Lower leg skin (tissue), 4 donors: ENCODE data around the gene NDUFA12. TPM values are rescaled to one million over a fixed set of nuclear protein-coding genes. Genes with fewer than 3 reads are reported as not detected.

Source experiments
- DNase-seq, 2 donors: peaks; one replicate each; pipeline ENCODE4 v3.0.0-alpha.2; 2019; ENCODE audit warnings: low spot score in 2 of 2
- H3K4me3 ChIP-seq: fragments of 200-600 bp; sonication (generic); 2 replicates; pipeline ENCODE4 v1.5.1; 2017; ENCODE audit warnings: mild to moderate bottlenecking, low read depth; ENCODE audit not compliant: poor library complexity, severe bottlenecking
- CTCF ChIP-seq, 3 donors: fragments of 450-650 bp; IDR thresholded peaks; one replicate each; pipeline ENCODE4 v1.5.1; 2016; ENCODE audit warnings: antibody characterized with exemption in 3 of 3, mild to moderate bottlenecking in 3 of 3, moderate library complexity in 2 of 3
- POLR2A ChIP-seq, 2 donors: fragments of 450-650 bp; IDR thresholded peaks; one replicate each; pipeline ENCODE4 v1.6.1; 2016 to 2017; ENCODE audit warnings: antibody characterized with exemption in 2 of 2, mild to moderate bottlenecking in 1 of 2, moderate library complexity in 1 of 2
- WGBS, 2 donors: methylation state at CpG; one replicate each; pipeline ENCODE4 v1.1.5; 2018; 5-methylcytosine and 5-hydroxymethylcytosine counted together
- intact Hi-C: fragments of 100-400 bp; cut with DNase I; formaldehyde crosslinking; loops from one replicate; pipeline ENCODE4 v1.15.0; 2023; ENCODE audit warnings: low total_unique reads
- total RNA-seq, 4 donors: library from RNA; depleted of rRNA; stranded (reverse); fragments of >200 nt; gene quantifications; one replicate each; pipeline ENCODE4 v1.1.0, GENCODE V29; 2016

The NDUFA12 gene
- total RNA-seq, 4 donors from 2014 or later, result 97.1 to 124 (median 99.8) TPM

GRCh38 chr12:94970560-94970959, 32.9 kb downstream of the NDUFA12 start:
- DNase-seq, result no peak
- WGBS, 2 donors, result 100% methylated on average over 1 of the region's 1 CpG
- no peak overlapping the region for H3K4me3 ChIP-seq
- TF ChIP-seq POLR2A (IDR thresholded peaks at IDR 0.05) (no peak), CTCF (IDR thresholded peaks at IDR 0.05) (no peak)
- intact Hi-C loops, result no loop called here

- intact Hi-C loops, result no loop called here
- no peak overlapping the region for H3K4me3 ChIP-seq
- no peak for TF ChIP-seq CTCF (IDR thresholded peaks at IDR 0.05)
- TF ChIP-seq POLR2A (IDR thresholded peaks at IDR 0.05), result no peak
- DNase-seq, result no peak
These were observed 34.1 kb downstream of the NDUFA12 start for GRCh38 chr12:94969424-94969823.

- TF ChIP-seq POLR2A (IDR thresholded peaks at IDR 0.05) (no peak), CTCF (IDR thresholded peaks at IDR 0.05) (no peak)
- no peak overlapping the region for H3K4me3 ChIP-seq
- DNase-seq, result no peak
- intact Hi-C loops, result no loop called here
- 92 to 93% methylated on average over 9 of the region's 9 CpGs for WGBS, 2 donors
These were observed 37.4 kb downstream of the NDUFA12 start for GRCh38 chr12:94965982-94966630.

GRCh38 chr12:94963649-94964048, 39.8 kb downstream of the NDUFA12 start:
- no peak overlapping the region for H3K4me3 ChIP-seq
- DNase-seq, result no peak
- WGBS, 2 donors, result 85 to 88% methylated on average over 7 of the region's 7 CpGs
- TF ChIP-seq POLR2A (IDR thresholded peaks at IDR 0.05) (no peak), CTCF (IDR thresholded peaks at IDR 0.05) (no peak)
- intact Hi-C loops, result no loop called here

- TF ChIP-seq POLR2A (IDR thresholded peaks at IDR 0.05) (no peak), CTCF (IDR thresholded peaks at IDR 0.05) (no peak)
- intact Hi-C loops, result no loop called here
- 84 to 89% methylated on average over 3 of the region's 3 CpGs for WGBS, 2 donors
- H3K4me3 ChIP-seq, result no peak overlapping the region
- no peak for DNase-seq
These were observed 40.8 kb downstream of the NDUFA12 start for GRCh38 chr12:94962670-94963069.

GRCh38 chr12:94961911-94962310, 41.6 kb downstream of the NDUFA12 start:
- 91 to 96% methylated on average over 2 of the region's 2 CpGs for WGBS, 2 donors
- intact Hi-C loops, result no loop called here
- DNase-seq, result no peak
- TF ChIP-seq CTCF (IDR thresholded peaks at IDR 0.05) (no peak), POLR2A (IDR thresholded peaks at IDR 0.05) (no peak)
- no peak overlapping the region for H3K4me3 ChIP-seq
